Medulla oblongata (tissue), 1 donor: Measurements from ENCODE around the gene ACOT12.

ENCODE experiments used
- DNase-seq: peaks from one replicate; pipeline ENCODE4 v3.0.0-alpha.2; 2015; ENCODE audit errors: extremely low spot score

Gene ACOT12

GRCh38 chr5:81292130-81292529 lies 101.8 kb downstream of the ACOT12 start:
- no peak for DNase-seq

- no peak for DNase-seq
These were observed 103.8 kb downstream of the ACOT12 start for GRCh38 chr5:81290146-81290545.

GRCh38 chr5:81288021-81288433 lies 105.9 kb downstream of the ACOT12 start:
- no peak for DNase-seq

GRCh38 chr5:81286059-81286617 lies 107.8 kb downstream of the ACOT12 start:
- DNase-seq, result no peak

- DNase-seq, result no peak
These were observed 110.0 kb downstream of the ACOT12 start for GRCh38 chr5:81283976-81284375.
